Esophagus squamous epithelium (tissue), 4 donors: ENCODE data around the gene TDRD9.

Source experiments
- CTCF ChIP-seq, 6 experiments: fragments of 450-650 bp in 4 of 6; fragments of 200-600 bp in 2 of 6; sonication (generic) in 2 of 6; IDR thresholded peaks; one replicate each; pipeline ENCODE4 v1.5.1; 2016 to 2019; ENCODE audit warnings: antibody characterized with exemption in 6 of 6, mild to moderate bottlenecking in 4 of 6, moderate library complexity in 4 of 6
- POLR2A ChIP-seq, 4 donors: fragments of 450-650 bp; IDR thresholded peaks; one replicate each; pipeline ENCODE4 v1.6.1; 2017; ENCODE audit warnings: antibody characterized with exemption in 4 of 4, mild to moderate bottlenecking in 4 of 4, moderate library complexity in 3 of 4

DNA sequence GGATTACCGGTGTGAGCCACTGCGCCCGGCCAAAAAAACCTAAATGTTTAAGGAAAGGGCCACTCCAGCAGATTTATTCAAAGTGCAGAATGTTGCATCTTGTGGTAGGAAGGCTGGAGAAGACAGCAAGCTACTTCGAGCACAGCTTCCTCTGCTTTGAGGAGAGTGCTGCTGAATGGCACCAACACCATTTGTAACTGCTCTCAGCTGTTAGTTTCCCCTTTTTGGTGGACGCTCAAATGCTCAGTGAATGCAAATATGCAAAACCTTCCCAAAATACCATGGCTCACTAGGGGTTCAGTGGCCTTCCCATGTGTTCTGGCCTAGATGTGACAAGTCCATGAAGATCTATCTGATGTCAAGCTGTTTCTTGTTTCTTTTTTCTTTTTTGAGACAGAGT is 2.9 kb upstream of the TDRD9 start:
- no peak for TF ChIP-seq CTCF (IDR thresholded peaks at IDR 0.05)
- no peak for TF ChIP-seq POLR2A (IDR thresholded peaks at IDR 0.05)
